ENCODE data around the gene SH3TC1.

SH3TC1 gene

GRCh38 chr4:8200302-8200975, 1.3 kb downstream of the SH3TC1 start:
- DNase-seq (ENCODE audit: low read depth): peak; percentile 71

- DNase-seq (ENCODE audit: low read depth): no peak
These were observed 2.3 kb downstream of the SH3TC1 start for GRCh38 chr4:8201321-8201781.

GRCh38 chr4:8202108-8203051, 3.3 kb downstream of the SH3TC1 start:
- no peak for DNase-seq (ENCODE audit: low read depth)

- DNase-seq (ENCODE audit: low read depth): no peak
These were observed 3.9 kb downstream of the SH3TC1 start for GRCh38 chr4:8203052-8203401.

- DNase-seq (ENCODE audit: low read depth): no peak
These were observed 4.7 kb downstream of the SH3TC1 start for GRCh38 chr4:8203817-8204216.

GRCh38 chr4:8204576-8205227, 5.6 kb downstream of the SH3TC1 start:
- DNase-seq (ENCODE audit: low read depth): no peak

- no peak for DNase-seq (ENCODE audit: low read depth)
These were observed 6.2 kb downstream of the SH3TC1 start for GRCh38 chr4:8205241-8205707.

- no peak for DNase-seq (ENCODE audit: low read depth)
These were observed 6.9 kb downstream of the SH3TC1 start for GRCh38 chr4:8205749-8206611.

- no peak for DNase-seq (ENCODE audit: low read depth)
These were observed 8.2 kb downstream of the SH3TC1 start for GRCh38 chr4:8207314-8207713.

- DNase-seq (ENCODE audit: low read depth): no peak
These were observed 9.5 kb downstream of the SH3TC1 start for GRCh38 chr4:8208565-8208964.

GRCh38 chr4:8209181-8209874, 10.2 kb downstream of the SH3TC1 start:
- no peak for DNase-seq (ENCODE audit: low read depth)

GRCh38 chr4:8210010-8210409, 10.9 kb downstream of the SH3TC1 start:
- DNase-seq (ENCODE audit: low read depth): no peak

GRCh38 chr4:8210616-8211015, 11.5 kb downstream of the SH3TC1 start:
- DNase-seq (ENCODE audit: low read depth): no peak

GRCh38 chr4:8211251-8211650, 12.2 kb downstream of the SH3TC1 start:
- DNase-seq (ENCODE audit: low read depth): no peak

GRCh38 chr4:8211737-8212581, 12.9 kb downstream of the SH3TC1 start:
- DNase-seq (ENCODE audit: low read depth): no peak

- no peak for DNase-seq (ENCODE audit: low read depth)
These were observed 13.5 kb downstream of the SH3TC1 start for GRCh38 chr4:8212622-8213021.

- DNase-seq (ENCODE audit: low read depth): no peak
These were observed 14.0 kb downstream of the SH3TC1 start for GRCh38 chr4:8213121-8213520.

- DNase-seq (ENCODE audit: low read depth): no peak
These were observed 15.0 kb downstream of the SH3TC1 start for GRCh38 chr4:8214136-8214535.

GRCh38 chr4:8215001-8215427, 15.9 kb downstream of the SH3TC1 start:
- DNase-seq (ENCODE audit: low read depth): peak; percentile 71

All from iris pigment epithelial cell (primary cell).